Sigmoid colon (tissue), 7 donors: ENCODE data around the gene PPP1R16B. TPM values are rescaled to one million over a fixed set of nuclear protein-coding genes. Genes with fewer than 3 reads are reported as not detected.

Experiments used
- DNase-seq: peaks from one replicate; pipeline ENCODE4 v3.0.0-alpha.2; 2019
- H3K27ac ChIP-seq, 4 donors: fragments of 200-600 bp; sonication (generic); one replicate each; pipeline ENCODE4 v1.5.1; 2016 to 2019; ENCODE audit warnings: mild to moderate bottlenecking in 1 of 4
- H3K27me3 ChIP-seq, 3 donors: fragments of 200-600 bp; sonication (generic); one replicate each; pipeline ENCODE4 v1.5.1; 2019; ENCODE audit warnings: mild to moderate bottlenecking in 1 of 3
- H3K36me3 ChIP-seq, 4 donors: fragments of 200-600 bp; sonication (generic); one replicate each; pipeline ENCODE4 v1.5.1; 2016 to 2019
- H3K4me1 ChIP-seq, 4 donors: fragments of 200-600 bp; sonication (generic); one replicate each; pipeline ENCODE4 v1.5.1; 2017 to 2019
- H3K4me3 ChIP-seq, 4 donors: fragments of 200-600 bp; sonication (generic); one replicate each; pipeline ENCODE4 v1.5.1; 2017 to 2019; ENCODE audit warnings: mild to moderate bottlenecking in 2 of 4, moderate library complexity in 1 of 4
- H3K9me3 ChIP-seq, 4 donors: fragments of 200-600 bp in 3 of 4; sonication (generic) in 3 of 4; one replicate each; pipeline versions ENCODE4 v1.5.1 to v1.6.1; 2013 to 2019
- EP300 ChIP-seq, 4 donors: sonication (generic); formaldehyde crosslinking; IDR thresholded peaks; one replicate each; pipeline ENCODE4 v1.6.1; 2017; ENCODE audit warnings: antibody characterized with exemption in 4 of 4
- POLR2A ChIP-seq, 2 donors: fragments of 450-650 bp; IDR thresholded peaks; one replicate each; pipeline ENCODE4 v1.6.1; 2016; ENCODE audit warnings: antibody characterized with exemption in 2 of 2, mild to moderate bottlenecking in 2 of 2, moderate library complexity in 2 of 2
- POLR2AphosphoS5 ChIP-seq, 4 donors: sonication (generic); formaldehyde crosslinking; IDR thresholded peaks; one replicate each; pipeline ENCODE4 v1.6.1; 2017; ENCODE audit warnings: antibody characterized with exemption in 4 of 4
- WGBS, 2 donors: extraction: QIAGEN DNeasy Blood & Tissue Kit; methylation state at CpG; one replicate each; pipeline ENCODE4 v1.1.7; 2013; 5-methylcytosine and 5-hydroxymethylcytosine counted together
- intact Hi-C: fragments of 100-400 bp; cut with DNase I; formaldehyde crosslinking; loops from one replicate; pipeline ENCODE4 v1.15.1; 2023
- polyA plus RNA-seq, 3 donors: library from polyadenylated mRNA; stranded (reverse); fragments of 200-250 nt; gene quantifications; one replicate each; pipeline ENCODE4 v1.2.3, GENCODE V29; 2013
- total RNA-seq, 4 donors: library from RNA; depleted of rRNA; stranded (reverse); fragments of >200 nt; gene quantifications; one replicate each; pipeline ENCODE4 v1.1.0, GENCODE V29; 2016
- TF ChIP-seq, protein P1 (sequence below), 4 experiments: fragments of 450-650 bp in 3 of 4; fragments of 200-600 bp in 1 of 4; IDR thresholded peaks; one replicate each; pipeline ENCODE4 v1.5.1; 2016 to 2019; ENCODE audit warnings: antibody characterized with exemption in 4 of 4, mild to moderate bottlenecking in 3 of 4, moderate library complexity in 2 of 4
- donor health status: healthy with polysubstance abuse.
- donor health status: Bipolar disorder and iron deficiency.
- donor health status: healthy.

Gene PPP1R16B
- total and polyA plus RNA-seq, 7 donors, result 0.92 to 21.7 (median 3.6) TPM

DNA sequence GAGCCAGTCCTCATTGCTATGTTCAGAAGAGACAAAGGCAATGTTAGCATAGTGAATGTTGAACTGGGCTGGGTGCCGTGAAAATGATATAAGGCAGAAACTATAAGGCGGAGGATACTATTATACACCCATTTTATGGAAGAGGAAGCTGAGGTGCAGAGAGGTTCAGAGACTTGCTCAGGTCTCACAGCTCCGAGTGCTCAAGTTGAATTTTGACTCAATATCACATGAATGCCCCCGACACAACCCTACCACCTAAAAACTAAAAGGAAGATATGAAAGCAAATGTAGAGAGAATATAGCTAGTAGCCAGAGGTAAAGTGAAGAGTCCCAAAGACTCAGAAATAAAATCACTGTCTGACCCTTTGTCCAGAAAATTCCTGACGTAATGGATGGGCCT lies 56.7 kb downstream of the PPP1R16B start:
- no peaks in the 10 kb centered on the region for H3K4me1 ChIP-seq
- no peaks in the 10 kb centered on the region for H3K27me3 ChIP-seq
- no peaks in the 10 kb centered on the region for H3K36me3 ChIP-seq
- H3K9me3 ChIP-seq, result no peaks in the 10 kb centered on the region
- TF ChIP-seq, protein P1, sequence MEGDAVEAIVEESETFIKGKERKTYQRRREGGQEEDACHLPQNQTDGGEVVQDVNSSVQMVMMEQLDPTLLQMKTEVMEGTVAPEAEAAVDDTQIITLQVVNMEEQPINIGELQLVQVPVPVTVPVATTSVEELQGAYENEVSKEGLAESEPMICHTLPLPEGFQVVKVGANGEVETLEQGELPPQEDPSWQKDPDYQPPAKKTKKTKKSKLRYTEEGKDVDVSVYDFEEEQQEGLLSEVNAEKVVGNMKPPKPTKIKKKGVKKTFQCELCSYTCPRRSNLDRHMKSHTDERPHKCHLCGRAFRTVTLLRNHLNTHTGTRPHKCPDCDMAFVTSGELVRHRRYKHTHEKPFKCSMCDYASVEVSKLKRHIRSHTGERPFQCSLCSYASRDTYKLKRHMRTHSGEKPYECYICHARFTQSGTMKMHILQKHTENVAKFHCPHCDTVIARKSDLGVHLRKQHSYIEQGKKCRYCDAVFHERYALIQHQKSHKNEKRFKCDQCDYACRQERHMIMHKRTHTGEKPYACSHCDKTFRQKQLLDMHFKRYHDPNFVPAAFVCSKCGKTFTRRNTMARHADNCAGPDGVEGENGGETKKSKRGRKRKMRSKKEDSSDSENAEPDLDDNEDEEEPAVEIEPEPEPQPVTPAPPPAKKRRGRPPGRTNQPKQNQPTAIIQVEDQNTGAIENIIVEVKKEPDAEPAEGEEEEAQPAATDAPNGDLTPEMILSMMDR (IDR thresholded peaks at IDR 0.05), result no peak
- no peak for TF ChIP-seq EP300 (IDR thresholded peaks at IDR 0.05)
- no peak for TF ChIP-seq POLR2AphosphoS5 (IDR thresholded peaks at IDR 0.05)
- no peak for TF ChIP-seq POLR2A (IDR thresholded peaks at IDR 0.05)
- intact Hi-C loops, result no loop called here
- 78 to 89% methylated on average over 5 of the region's 5 CpGs for WGBS, 2 donors
- no peak overlapping the region for H3K27ac ChIP-seq
- no peak overlapping the region for H3K4me3 ChIP-seq
- no peak for DNase-seq

DNA sequence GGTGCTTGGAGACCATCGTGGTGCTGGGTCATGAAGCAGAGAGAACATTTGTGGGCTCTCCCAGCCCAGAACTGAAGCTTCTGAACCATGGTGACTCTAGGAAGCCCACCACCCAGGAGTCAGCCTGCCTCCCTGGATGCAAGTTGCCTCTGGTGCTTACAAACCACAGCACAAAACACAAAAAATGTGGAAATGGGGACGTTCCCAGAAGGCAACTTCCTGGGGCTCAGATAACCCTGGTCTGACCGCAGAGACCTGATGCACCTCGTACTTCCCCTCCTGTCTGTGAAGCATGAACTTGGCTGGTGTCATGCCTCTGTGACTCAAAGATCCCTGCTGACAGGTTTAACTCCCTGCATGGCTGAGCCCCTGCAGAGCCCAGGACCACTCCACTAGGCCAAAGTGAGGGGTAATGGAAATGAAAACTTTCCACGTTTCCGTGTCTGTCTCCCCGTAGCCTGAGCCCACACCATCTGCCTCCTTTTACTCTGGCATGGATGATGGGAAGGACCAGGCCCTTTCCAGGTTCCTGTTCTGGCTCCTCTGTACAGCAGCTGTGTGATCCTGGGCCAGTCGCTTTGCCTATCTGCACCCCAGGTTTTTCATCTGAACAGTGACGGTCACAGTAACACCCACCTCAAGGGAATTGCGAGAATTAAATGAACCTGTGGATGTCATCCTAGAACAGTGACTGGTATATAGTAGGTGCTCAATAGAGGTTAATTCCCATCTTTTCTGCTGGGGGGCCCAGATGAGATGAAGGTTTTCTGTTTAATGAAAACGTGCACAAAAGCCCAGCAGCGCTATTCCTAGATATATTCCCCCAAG lies 57.7 kb downstream of the PPP1R16B start:
- intact Hi-C loops, result no loop called here
- TF ChIP-seq POLR2AphosphoS5 (IDR thresholded peaks at IDR 0.05) (no peak), POLR2A (IDR thresholded peaks at IDR 0.05) (no peak), EP300 (IDR thresholded peaks at IDR 0.05) (no peak)
- TF ChIP-seq, protein P1 (IDR thresholded peaks at IDR 0.05), result no peak
- Histone ChIP-seq H3K9me3 (no peaks in the 10 kb centered on the region), H3K4me1 (no peaks in the 10 kb centered on the region), H3K27ac (no peak overlapping the region), H3K4me3 (no peak overlapping the region), H3K36me3 (no peaks in the 10 kb centered on the region), H3K27me3 (no peaks in the 10 kb centered on the region)
- 67 to 76% methylated on average over 12 of the region's 12 CpGs for WGBS, 2 donors
- DNase-seq, result no peak

DNA sequence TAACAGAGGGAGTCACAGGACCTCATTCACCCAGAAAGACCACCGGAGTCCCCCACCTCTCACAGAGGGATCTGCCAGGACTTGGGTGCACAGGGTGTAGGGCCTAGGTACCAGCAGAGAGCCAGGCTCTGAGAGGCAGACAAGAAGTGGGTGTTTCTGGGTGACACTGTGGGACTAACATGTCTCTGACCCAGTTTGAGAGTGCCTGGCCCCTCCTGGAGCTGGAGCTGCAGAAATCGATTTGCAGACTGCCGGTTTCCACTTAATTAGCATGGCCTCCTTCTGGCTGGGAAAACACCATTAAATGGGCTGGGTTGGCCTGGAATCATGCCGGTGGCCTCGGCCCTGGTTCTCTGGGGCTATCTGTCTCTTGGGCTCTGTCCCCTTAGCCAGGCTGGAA lies 59.2 kb downstream of the PPP1R16B start:
- H3K9me3 ChIP-seq, result no peaks in the 10 kb centered on the region
- TF ChIP-seq POLR2A (IDR thresholded peaks at IDR 0.05) (no peak), EP300 (IDR thresholded peaks at IDR 0.05) (no peak), POLR2AphosphoS5 (IDR thresholded peaks at IDR 0.05) (no peak)
- TF ChIP-seq, protein P1 (IDR thresholded peaks at IDR 0.05), result no peak
- no peaks in the 10 kb centered on the region for H3K4me1 ChIP-seq
- WGBS, 2 donors, result 75 to 85% methylated on average over 5 of the region's 5 CpGs
- no peak for DNase-seq
- no peak overlapping the region for H3K27ac ChIP-seq
- H3K27me3 ChIP-seq, result no peaks in the 10 kb centered on the region
- intact Hi-C loops, result no loop called here
- H3K36me3 ChIP-seq, result no peaks in the 10 kb centered on the region
- no peak overlapping the region for H3K4me3 ChIP-seq

DNA sequence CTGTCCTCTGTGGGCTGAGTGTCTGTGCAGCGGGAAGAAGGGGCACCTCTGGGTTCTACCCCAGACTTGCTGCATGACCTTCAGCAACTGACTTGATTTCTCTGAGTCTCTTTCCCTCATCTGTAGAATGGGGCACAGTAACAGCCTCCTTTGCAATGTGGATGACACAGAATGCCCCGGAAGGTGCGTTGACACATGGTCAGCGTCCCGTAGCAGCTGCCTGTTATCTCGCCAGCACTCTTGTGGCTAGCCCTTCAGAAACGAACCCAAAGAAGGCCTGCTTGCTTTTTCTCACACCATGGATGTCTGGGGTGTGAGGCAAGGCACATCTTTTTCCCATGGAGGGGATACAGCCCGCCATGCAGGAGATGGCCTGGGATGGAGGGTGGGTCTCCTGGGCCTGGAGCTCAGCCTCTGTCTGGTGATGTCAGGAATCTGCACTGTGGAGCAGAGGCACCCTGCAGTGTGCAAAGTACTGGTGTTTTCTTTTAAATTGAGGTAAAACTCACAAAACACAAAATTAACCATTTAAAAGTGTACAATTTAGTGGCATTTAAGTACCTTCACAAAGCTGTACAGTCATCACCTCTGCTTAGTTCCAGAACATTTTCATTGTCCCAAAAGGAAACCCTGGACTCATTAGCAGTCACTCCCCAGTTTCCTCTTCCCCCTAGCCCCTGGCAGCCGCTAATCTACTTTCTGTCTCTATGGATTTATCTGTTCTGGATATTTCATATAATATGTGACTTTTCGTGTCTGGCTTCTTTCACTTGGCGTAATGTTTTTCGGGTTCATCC lies 61.0 kb downstream of the PPP1R16B start:
- intact Hi-C loops, result no loop called here
- no peaks in the 10 kb centered on the region for H3K4me1 ChIP-seq
- WGBS, 2 donors, result 82% methylated on average over 12 of the region's 12 CpGs

More for the DNA sequence above, 61.0 kb downstream of the PPP1R16B start:
- no peaks in the 10 kb centered on the region for H3K9me3 ChIP-seq
- no peak overlapping the region for H3K4me3 ChIP-seq
- H3K27ac ChIP-seq, result no peak overlapping the region
- H3K27me3 ChIP-seq, result no peaks in the 10 kb centered on the region
- H3K36me3 ChIP-seq, result no peaks in the 10 kb centered on the region
- no peak for DNase-seq
- TF ChIP-seq, protein P1 (IDR thresholded peaks at IDR 0.05), result no peak
- TF ChIP-seq POLR2A (IDR thresholded peaks at IDR 0.05), result no peak
